Gastroesophageal sphincter (tissue), 3 donors: ENCODE results near the gene GPR153.

Source experiments
- CTCF ChIP-seq, 4 experiments: fragments of 200-600 bp in 2 of 4; fragments of 450-650 bp in 2 of 4; sonication (generic) in 1 of 4; IDR thresholded peaks; one replicate each; pipeline ENCODE4 v1.5.1; 2017 to 2019; ENCODE audit warnings: antibody characterized with exemption in 4 of 4, mild to moderate bottlenecking in 2 of 4, moderate library complexity in 2 of 4
- POLR2AphosphoS5 ChIP-seq: sonication (generic); formaldehyde crosslinking; IDR thresholded peaks from one replicate; pipeline ENCODE4 v1.6.1; 2017; ENCODE audit warnings: antibody characterized with exemption

GRCh38 chr1:6223617-6224016 is 37.3 kb downstream of the GPR153 start:
- no peak for TF ChIP-seq CTCF (IDR thresholded peaks at IDR 0.05)
- no peak for TF ChIP-seq POLR2AphosphoS5
